Kidney (tissue), 14 donors: ENCODE data around the gene CLCN5. TPM values are rescaled to one million over a fixed set of nuclear protein-coding genes. Genes with fewer than 3 reads are reported as not detected.

ENCODE experiments used
- DNase-seq, 5 donors: peaks; one replicate each; pipeline ENCODE4 v3.0.0-alpha.2; 2013 to 2020
- FAIRE-seq: peaks from 2 replicates; lab custom pipeline; 2012; peaks lifted over from hg19 to GRCh38; lab: Jason Lieb, UNC
- H3K27ac ChIP-seq, 2 donors: one replicate each; pipeline ENCODE4 v1.7.0; 2013; ENCODE audit warnings: low read depth in 2 of 2, low read length in 2 of 2, inconsistent platforms in 1 of 2
- H3K27me3 ChIP-seq: one replicate; pipeline ENCODE4 v1.7.1; 2013; ENCODE audit warnings: low read length, inconsistent platforms; ENCODE audit not compliant: control insufficient read depth, insufficient read depth
- H3K36me3 ChIP-seq, 3 donors: one replicate each; pipeline versions ENCODE4 v1.7.0 to v1.7.1; 2013; ENCODE audit warnings: low read length in 3 of 3, control low read depth in 1 of 3, inconsistent platforms in 1 of 3; ENCODE audit not compliant: insufficient read depth in 3 of 3, control insufficient read depth in 2 of 3
- H3K4me1 ChIP-seq, 3 donors: one replicate each; pipeline versions ENCODE4 v1.7.0 to v1.7.1; 2013; ENCODE audit warnings: low read length in 3 of 3, inconsistent platforms in 1 of 3, low read depth in 1 of 3; ENCODE audit not compliant: control insufficient read depth in 2 of 3, insufficient read depth in 2 of 3
- H3K4me3 ChIP-seq, 3 donors: one replicate each; pipeline versions ENCODE4 v1.7.0 to v1.8.1; 2013; ENCODE audit warnings: low read length in 3 of 3, control low read depth in 1 of 3, inconsistent platforms in 1 of 3
- H3K9ac ChIP-seq, 3 donors: one replicate each; pipeline versions ENCODE4 v1.7.0 to v1.7.1; 2013; ENCODE audit warnings: low read length in 3 of 3, control low read depth in 1 of 3, inconsistent platforms in 1 of 3
- H3K9me3 ChIP-seq, 3 donors: one replicate each; pipeline versions ENCODE4 v1.7.0 to v1.7.1; 2013; ENCODE audit warnings: low read length in 3 of 3, control low read depth in 1 of 3, inconsistent platforms in 1 of 3; ENCODE audit not compliant: control insufficient read depth in 2 of 3, insufficient read depth in 1 of 3
- CTCF ChIP-seq: IDR thresholded peaks from 3 replicates; pipeline ENCODE4 v1.5.1; 2012; ENCODE audit warnings: mild to moderate bottlenecking, moderate library complexity, borderline replicate concordance; ENCODE audit not compliant: insufficient read depth; ENCODE audit errors: extremely low read depth
- intact Hi-C: fragments of 100-400 bp; cut with DNase I; formaldehyde crosslinking; loops from one replicate; pipeline ENCODE4 v1.11.1; 2022
- polyA plus RNA-seq: library from polyadenylated mRNA; stranded (reverse); fragments of 350-450 nt; fragmentation: Illumina TruSeq; extraction: RNeasy Lipid Tissue Mini Kit (QIAGEN cat#74804); gene quantifications from one replicate; pipeline ENCODE4 v1.2.3, GENCODE V29; 2014; ENCODE audit warnings: low read depth, low replicate concordance; ENCODE audit not compliant: insufficient read depth
- total RNA-seq: library from RNA; stranded (reverse); fragmentation: NEBNext Ultra II Directional; extraction: Animal tissue kit (Norgen Biotek cat#: 25700); gene quantifications from one replicate; pipeline ENCODE4 v1.2.1, GENCODE V29; 2021
- donor health status: control.
- donor health status: control.
- donor health status: control.
- donor health status: control.
- donor health status: control.
- donor health status: DM: yes; HTN: yes; CAD: no.
- donor health status: Normal renal cell carcinoma (clear cell type).

The CLCN5 gene
- total and polyA plus RNA-seq, 2 donors from 2014 or later = 21.1 to 29.7 TPM

GRCh38 chrX:49912086-49912485 is 10.3 kb upstream of the CLCN5 start:
- intact Hi-C loops = no loop called here
- TF ChIP-seq CTCF = no peak

GRCh38 chrX:49912861-49913260 is 9.5 kb upstream of the CLCN5 start:
- H3K27ac ChIP-seq = no peak overlapping the region
- H3K9ac ChIP-seq = no peak overlapping the region
- FAIRE-seq = no peak
- no peaks in the 10 kb centered on the region for H3K4me1 ChIP-seq
- no peaks in the 10 kb centered on the region for H3K36me3 ChIP-seq
- intact Hi-C loops = no loop called here
- DNase-seq = peak in 2 of 5 donors; percentile 27 to 45
- TF ChIP-seq CTCF = no peak
- H3K9me3 ChIP-seq = no peaks in the 10 kb centered on the region
- no peak overlapping the region for H3K4me3 ChIP-seq
- H3K27me3 ChIP-seq = no peaks in the 10 kb centered on the region

More at GRCh38 chrX:49912086-49912485, 10.3 kb upstream of the CLCN5 start:
- DNase-seq (no peak), FAIRE-seq (no peak)
- no peaks in the 10 kb centered on the region for H3K36me3 ChIP-seq
- no peak overlapping the region for H3K4me3 ChIP-seq
- H3K9me3 ChIP-seq = no peaks in the 10 kb centered on the region
- no peaks in the 10 kb centered on the region for H3K4me1 ChIP-seq
- no peaks in the 10 kb centered on the region for H3K27me3 ChIP-seq
- H3K27ac ChIP-seq = no peak overlapping the region
- H3K9ac ChIP-seq = no peak overlapping the region

- intact Hi-C loops = no loop called here
- FAIRE-seq (peak; percentile 13), DNase-seq (peak in 4 of 5 donors; percentile 32 to 70 (median 45))
- Histone ChIP-seq H3K27ac (no peak overlapping the region), H3K9me3 (no peaks in the 10 kb centered on the region), H3K36me3 (no peaks in the 10 kb centered on the region), H3K27me3 (no peaks in the 10 kb centered on the region), H3K4me1 (no peaks in the 10 kb centered on the region), H3K9ac (no peak overlapping the region), H3K4me3 (no peak overlapping the region)
- peak; percentile 77 for TF ChIP-seq CTCF
Measured at GRCh38 chrX:49915361-49916222, 6.8 kb upstream of the CLCN5 start.
